Cardiac muscle cell (in vitro differentiated cells and primary cell): Measurements from ENCODE around the gene ZEB2. TPM values are rescaled to one million over a fixed set of nuclear protein-coding genes. Genes with fewer than 3 reads are reported as not detected.
A peak's percentile ranks its signal among the peaks of the same experiment; 100 is the strongest.

Experiments used
- DNase-seq, 2 donors: peaks; one replicate each; pipeline versions ENCODE4 v3.0.0 to v3.0.0-alpha.2; 2010 to 2017; ENCODE audit warnings: low read depth in 1 of 2, low spot score in 1 of 2
- H3K27ac ChIP-seq: fragments of 200-600 bp; sonication (generic); 2 replicates; pipeline ENCODE4 v1.5.1; 2016
- H3K27me3 ChIP-seq: fragments of 200-600 bp; sonication (generic); 2 replicates; pipeline ENCODE4 v1.6.0; 2016; ENCODE audit warnings: control low read depth
- H3K36me3 ChIP-seq: fragments of 200-600 bp; sonication (generic); 2 replicates; pipeline ENCODE4 v1.5.1; 2016; ENCODE audit warnings: control low read depth
- H3K4me1 ChIP-seq: fragments of 200-600 bp; sonication (generic); 2 replicates; pipeline ENCODE4 v1.8.1; 2017; ENCODE audit warnings: low read depth, mild to moderate bottlenecking, mixed run types
- H3K4me3 ChIP-seq: fragments of 200-600 bp; sonication (generic); 2 replicates; pipeline ENCODE4 v1.5.1; 2016; ENCODE audit warnings: mild to moderate bottlenecking
- H3K9me3 ChIP-seq: fragments of 200-600 bp; sonication (generic); 2 replicates; pipeline ENCODE4 v1.5.1; 2017; ENCODE audit warnings: low read depth, mild to moderate bottlenecking, control low read depth
- polyA plus RNA-seq: library from polyadenylated mRNA; unstranded; fragments of >200 nt; fragmentation: Nextera tagmentation; extraction: Ambion mirVana; gene quantifications from 2 replicates; pipeline ENCODE4 v1.2.1, GENCODE V29; 2016
- total RNA-seq: library from RNA; depleted of rRNA; stranded (reverse); fragments of >200 nt; gene quantifications from 2 replicates; pipeline ENCODE4 v1.2.3, GENCODE V29; 2016
- TF ChIP-seq, protein P1 (sequence below): IDR thresholded peaks from 2 replicates; pipeline ENCODE4 v1.5.1; 2012; ENCODE audit warnings: low read depth, mild to moderate bottlenecking, low read length

Gene ZEB2
- total and polyA plus RNA-seq, 2 experiments from 2014 or later = 16.8 to 41.2 TPM

DNA sequence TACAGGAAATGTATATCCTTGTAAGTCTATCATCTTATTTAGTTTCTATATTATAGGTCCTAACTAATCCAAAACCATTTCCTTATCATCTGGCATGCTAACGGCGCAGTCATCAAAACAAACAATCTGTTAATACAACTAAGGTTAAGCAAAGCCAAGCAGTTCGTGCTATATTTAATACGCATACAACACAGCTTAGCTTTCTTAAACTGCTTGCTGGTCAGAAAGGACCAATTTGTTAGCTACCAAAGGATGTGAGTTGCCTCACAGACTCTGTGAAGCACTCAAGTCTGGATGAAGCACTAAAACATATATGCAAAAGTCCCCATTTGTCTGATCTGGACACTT lies 67.0 kb downstream of the ZEB2 start:
- peak overlapping the region; percentile 83 for H3K27ac ChIP-seq
- TF ChIP-seq, protein P1, sequence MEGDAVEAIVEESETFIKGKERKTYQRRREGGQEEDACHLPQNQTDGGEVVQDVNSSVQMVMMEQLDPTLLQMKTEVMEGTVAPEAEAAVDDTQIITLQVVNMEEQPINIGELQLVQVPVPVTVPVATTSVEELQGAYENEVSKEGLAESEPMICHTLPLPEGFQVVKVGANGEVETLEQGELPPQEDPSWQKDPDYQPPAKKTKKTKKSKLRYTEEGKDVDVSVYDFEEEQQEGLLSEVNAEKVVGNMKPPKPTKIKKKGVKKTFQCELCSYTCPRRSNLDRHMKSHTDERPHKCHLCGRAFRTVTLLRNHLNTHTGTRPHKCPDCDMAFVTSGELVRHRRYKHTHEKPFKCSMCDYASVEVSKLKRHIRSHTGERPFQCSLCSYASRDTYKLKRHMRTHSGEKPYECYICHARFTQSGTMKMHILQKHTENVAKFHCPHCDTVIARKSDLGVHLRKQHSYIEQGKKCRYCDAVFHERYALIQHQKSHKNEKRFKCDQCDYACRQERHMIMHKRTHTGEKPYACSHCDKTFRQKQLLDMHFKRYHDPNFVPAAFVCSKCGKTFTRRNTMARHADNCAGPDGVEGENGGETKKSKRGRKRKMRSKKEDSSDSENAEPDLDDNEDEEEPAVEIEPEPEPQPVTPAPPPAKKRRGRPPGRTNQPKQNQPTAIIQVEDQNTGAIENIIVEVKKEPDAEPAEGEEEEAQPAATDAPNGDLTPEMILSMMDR = no peak
- H3K9me3 ChIP-seq = no peaks in the 10 kb centered on the region
- H3K36me3 ChIP-seq = no peaks in the 10 kb centered on the region
- H3K4me1 ChIP-seq = peaks cover 62% of the 10 kb centered on the region
- H3K4me3 ChIP-seq = peak overlapping the region; percentile 11
- H3K27me3 ChIP-seq = no peaks in the 10 kb centered on the region
- peak in 1 of 2 donors; percentile 49 for DNase-seq

DNA sequence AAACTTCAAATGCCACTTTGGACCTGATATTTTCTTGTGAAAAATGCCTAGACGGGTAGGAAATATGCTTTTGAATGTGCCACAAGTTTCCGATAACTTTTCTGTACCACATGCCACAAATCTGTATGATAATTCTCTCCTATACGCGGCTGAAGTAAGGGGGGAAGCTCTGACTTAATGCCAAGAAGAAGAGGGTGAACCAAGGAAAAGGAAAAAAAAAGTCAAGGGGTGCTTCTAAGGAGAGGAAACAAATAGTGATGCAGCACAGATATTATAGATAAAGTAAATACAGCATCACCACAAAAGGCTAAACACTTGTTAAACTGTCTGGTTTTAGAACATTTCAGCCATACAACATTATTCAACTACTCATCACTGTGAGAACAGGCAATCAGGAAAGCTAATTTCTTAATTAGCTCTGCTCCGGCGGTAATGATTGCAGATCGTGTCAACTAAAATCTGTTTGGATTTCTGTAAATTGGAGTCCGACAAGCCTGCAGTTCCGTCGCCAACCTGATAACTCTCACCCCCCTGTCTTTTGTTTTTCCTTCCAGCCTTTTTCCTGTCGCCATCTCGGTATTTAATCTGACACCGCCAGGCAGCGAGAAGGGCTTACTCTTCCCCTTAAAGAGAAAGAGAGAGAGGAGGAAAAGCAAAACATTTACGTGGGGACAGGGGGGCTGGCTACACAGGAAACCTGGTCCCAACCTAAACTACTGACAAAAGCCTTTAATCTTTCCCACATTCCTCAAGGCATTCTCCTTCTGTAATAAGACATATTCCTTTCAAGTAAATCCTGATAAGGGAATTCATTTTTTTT lies 67.5 kb downstream of the ZEB2 start:
- peaks cover 63% of the 10 kb centered on the region for H3K4me1 ChIP-seq
- no peaks in the 10 kb centered on the region for H3K9me3 ChIP-seq
- no peaks in the 10 kb centered on the region for H3K27me3 ChIP-seq
- peak overlapping the region; percentile 11 for H3K4me3 ChIP-seq
- peak; percentile 59 to 62 for DNase-seq
- no peaks in the 10 kb centered on the region for H3K36me3 ChIP-seq
- peak overlapping the region; percentile 83 for H3K27ac ChIP-seq
- TF ChIP-seq, protein P1 = peak; percentile 5

DNA sequence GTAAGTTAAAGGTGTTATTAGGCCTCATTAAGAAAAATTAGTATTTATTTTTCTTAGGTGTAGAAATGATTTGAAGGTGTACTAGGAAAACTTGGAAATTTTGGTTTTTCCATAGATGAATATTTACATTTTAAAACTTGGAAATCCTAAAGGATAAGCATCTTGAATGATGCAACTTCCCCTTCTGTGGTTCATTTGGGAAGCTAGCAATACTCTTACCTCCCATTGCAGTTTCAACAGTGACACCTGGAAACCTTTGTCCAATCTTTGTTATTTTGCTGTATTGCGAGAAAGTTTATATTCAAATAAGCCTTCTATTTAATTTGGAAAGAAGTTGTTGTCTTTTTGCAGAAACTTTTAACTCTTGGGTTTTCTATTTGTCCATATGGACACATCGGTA lies 68.5 kb downstream of the ZEB2 start:
- no peak overlapping the region for H3K27ac ChIP-seq
- no peak for DNase-seq
- TF ChIP-seq, protein P1 = no peak

DNA sequence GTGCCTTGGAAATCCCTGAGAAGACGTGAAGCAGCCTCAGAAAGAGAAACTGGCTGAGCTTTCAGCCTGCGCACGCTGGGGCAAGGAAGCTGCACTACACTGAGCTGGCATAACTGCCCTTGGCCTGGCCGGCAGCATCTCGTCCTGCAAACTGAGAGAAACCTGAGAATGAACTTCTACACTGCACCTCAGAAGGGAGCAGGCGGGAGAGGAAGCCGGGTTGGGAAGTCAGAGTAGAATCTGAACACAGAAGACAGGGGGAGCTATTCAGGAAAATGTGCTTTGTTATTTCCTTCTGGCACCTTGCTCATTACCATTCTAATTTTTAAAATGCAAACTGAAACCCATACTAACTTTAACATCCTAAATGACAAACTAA lies 70.9 kb downstream of the ZEB2 start:
- H3K4me3 ChIP-seq = no peak overlapping the region
- H3K27ac ChIP-seq = peak overlapping the region; percentile 6
- H3K4me1 ChIP-seq = peaks cover 41% of the 10 kb centered on the region
- TF ChIP-seq, protein P1 = peak; percentile 29
- no peaks in the 10 kb centered on the region for H3K9me3 ChIP-seq
- peak in 1 of 2 donors; percentile 55 for DNase-seq
- H3K27me3 ChIP-seq = no peaks in the 10 kb centered on the region
- H3K36me3 ChIP-seq = no peaks in the 10 kb centered on the region

More for the DNA sequence above, 68.5 kb downstream of the ZEB2 start:
- Histone ChIP-seq H3K9me3 (no peaks in the 10 kb centered on the region), H3K4me1 (peaks cover 56% of the 10 kb centered on the region), H3K27me3 (no peaks in the 10 kb centered on the region), H3K36me3 (no peaks in the 10 kb centered on the region), H3K4me3 (no peak overlapping the region)

DNA sequence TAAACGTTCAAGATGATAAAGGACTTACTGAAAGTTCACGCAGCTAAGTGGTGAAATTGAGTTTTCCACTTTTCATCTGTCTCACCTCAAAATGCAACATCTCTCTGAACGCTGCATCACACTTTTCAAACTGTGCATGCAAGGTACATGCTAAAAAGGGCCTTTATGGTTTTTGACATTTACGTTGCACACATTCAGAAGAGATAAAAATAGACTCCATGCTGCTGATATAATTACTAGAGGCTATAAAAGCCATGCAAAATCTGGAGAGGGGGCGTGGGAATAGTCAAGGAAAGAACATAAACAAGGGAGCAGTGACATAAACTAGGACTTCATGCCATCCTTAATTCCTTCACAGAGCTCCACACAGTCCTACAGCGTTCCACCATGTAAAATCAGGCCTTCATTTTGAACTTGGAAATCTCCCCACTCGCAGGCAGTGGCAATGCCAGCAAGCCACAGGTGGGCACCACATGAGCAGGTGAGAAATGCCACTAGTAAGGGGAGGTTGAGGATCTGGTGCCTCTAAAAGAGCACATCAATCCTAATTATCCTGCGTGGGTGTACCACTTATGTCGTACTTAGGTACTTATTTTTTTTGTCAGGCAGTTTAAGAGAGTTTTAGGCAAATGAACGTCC lies 71.4 kb downstream of the ZEB2 start:
- Histone ChIP-seq H3K9me3 (no peaks in the 10 kb centered on the region), H3K27ac (peak overlapping the region; percentile 6), H3K4me1 (peaks cover 41% of the 10 kb centered on the region), H3K36me3 (no peaks in the 10 kb centered on the region), H3K27me3 (no peaks in the 10 kb centered on the region), H3K4me3 (no peak overlapping the region)
- no peak for DNase-seq
- TF ChIP-seq, protein P1 = no peak
